OCI-LY7 (cell line): ENCODE data around the gene EPHA3. TPM values are rescaled to one million over a fixed set of nuclear protein-coding genes. Genes with fewer than 3 reads are reported as not detected.

Source experiments
- BruUV-seq: library from RNA; stranded (reverse); fragments of 400-500 nt; replicated peaks from 2 replicates; lab custom pipeline; 2021; lab: Mats Ljungman, UMichigan
- CTCF ChIA-PET: fragments of 300-600 bp; sonication (Branson Sonifier 250); formaldehyde crosslinking; loops from one replicate; lab custom pipeline; 2022; ENCODE audit warnings: antibody characterized with exemption; ENCODE audit not compliant: unreplicated experiment; lab: Charles Lee
- POLR2A ChIA-PET: fragments of 300-600 bp; sonication (Branson Sonifier 250); formaldehyde crosslinking; loops from one replicate; lab custom pipeline; 2022; ENCODE audit warnings: antibody characterized with exemption; lab: Charles Lee
- DNase-seq: peaks from one replicate; pipeline ENCODE4 v3.0.0-alpha.2; 2015; ENCODE audit warnings: low spot score
- H2AFZ ChIP-seq: fragments of 200-600 bp; sonication (generic), shearing (Covaris generic); 2 replicates; pipeline ENCODE4 v1.6.1; 2014; ENCODE audit warnings: mild to moderate bottlenecking, antibody characterized with exemption, low read length, moderate library complexity
- H3K27ac ChIP-seq: fragments of 200-600 bp; sonication (generic); 2 replicates; pipeline ENCODE4 v1.5.1; 2014; ENCODE audit warnings: mixed run types, low read depth, mild to moderate bottlenecking, moderate library complexity, low read length, inconsistent platforms; ENCODE audit not compliant: poor library complexity, severe bottlenecking
- H3K36me3 ChIP-seq: fragments of 200-600 bp; sonication (generic); 2 replicates; pipeline ENCODE4 v1.6.1; 2014; ENCODE audit warnings: mild to moderate bottlenecking, antibody characterized with exemption, low read length, moderate library complexity, mixed read lengths; ENCODE audit not compliant: insufficient read depth
- H3K4me1 ChIP-seq: fragments of 200-600 bp; sonication (generic); 2 replicates; pipeline ENCODE4 v1.5.1; 2014; ENCODE audit warnings: mild to moderate bottlenecking, low read length; ENCODE audit not compliant: insufficient read depth, poor library complexity, severe bottlenecking
- H3K4me2 ChIP-seq: fragments of 200-600 bp; sonication (generic); 2 replicates; pipeline ENCODE4 v1.6.1; 2014; ENCODE audit warnings: mild to moderate bottlenecking, low read length
- H3K4me3 ChIP-seq: fragments of 200-600 bp; sonication (generic); 2 replicates; pipeline ENCODE4 v1.5.1; 2014; ENCODE audit warnings: mild to moderate bottlenecking, low read depth, low read length; ENCODE audit not compliant: poor library complexity, severe bottlenecking
- H3K79me2 ChIP-seq: fragments of 200-600 bp; sonication (generic); 2 replicates; pipeline ENCODE4 v1.6.1; 2016; ENCODE audit warnings: low read depth, mild to moderate bottlenecking, low read length, moderate library complexity, mixed read lengths; ENCODE audit not compliant: insufficient read depth
- H3K9me2 ChIP-seq: fragments of 200-600 bp; sonication (generic); 2 replicates; pipeline ENCODE4 v1.6.1; 2016; ENCODE audit warnings: mild to moderate bottlenecking, low read length, mixed read lengths; ENCODE audit not compliant: insufficient read depth
- H3K9me3 ChIP-seq: fragments of 200-600 bp; sonication (generic); 2 replicates; pipeline ENCODE4 v1.6.1; 2014; ENCODE audit warnings: mild to moderate bottlenecking, mixed run types, low read length, mixed read lengths
- H4K20me1 ChIP-seq: fragments of 200-600 bp; sonication (generic); 2 replicates; pipeline ENCODE4 v1.6.1; 2014; ENCODE audit warnings: mild to moderate bottlenecking, antibody characterized with exemption, low read length, moderate library complexity, mixed read lengths; ENCODE audit not compliant: insufficient read depth
- EZH2phosphoT487 ChIP-seq: fragments of 200-600 bp; sonication (generic); IDR thresholded peaks from 2 replicates; pipeline ENCODE4 v1.6.1; 2018; ENCODE audit warnings: low read depth, borderline replicate concordance, mild to moderate bottlenecking, mixed run types, antibody characterized with exemption, low read length, moderate library complexity, mixed read lengths
- intact Hi-C: fragments of 100-400 bp; cut with micrococcal nuclease; formaldehyde crosslinking; loops from one replicate; pipeline ENCODE4 v1.10.0; 2022; ENCODE audit not compliant: unreplicated experiment
- total RNA-seq, 2 experiments: library from RNA; depleted of rRNA in 1 of 2; stranded (reverse); fragments of >200 nt in 1 of 2; shearing (Covaris generic) in 1 of 2; gene quantifications; 2 replicates each; pipeline ENCODE4 v1.2.3, GENCODE V29; 2014 to 2022
- TF ChIP-seq, protein P1 (sequence below): fragments of 200-600 bp; sonication (generic); conservative IDR thresholded peaks from 2 replicates; pipeline ENCODE4 v1.5.1; 2014; ENCODE audit warnings: mild to moderate bottlenecking, antibody characterized with exemption, low read length, moderate library complexity, mixed read lengths

The EPHA3 gene
- total RNA-seq, 2 experiments from 2014 or later: not detected

DNA sequence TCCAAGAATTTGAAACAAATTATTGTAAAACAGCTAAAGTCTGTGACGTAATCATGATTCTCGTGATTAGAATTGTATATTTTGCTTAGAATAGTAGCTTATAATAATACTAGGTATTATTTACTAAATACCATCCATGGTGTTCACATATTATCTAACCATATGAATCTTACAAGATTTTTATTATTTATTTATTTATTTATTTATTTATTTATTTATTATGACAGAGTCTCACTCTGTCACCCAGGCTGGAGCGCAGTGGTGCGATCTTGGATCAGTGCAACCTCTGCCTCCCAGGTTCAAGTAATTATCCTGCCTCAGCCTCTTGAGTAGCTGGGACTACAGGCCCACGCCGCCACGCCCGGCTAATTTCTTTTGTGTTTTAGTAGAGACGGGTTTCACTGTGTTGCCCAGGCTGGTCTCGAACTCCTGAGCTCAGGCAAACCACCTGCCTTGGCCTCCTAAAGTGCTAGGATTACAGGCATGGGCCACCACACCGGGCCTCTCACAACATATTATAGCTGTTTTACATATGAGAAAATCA lies 173.5 kb downstream of the EPHA3 start:
- intact Hi-C loops: loop anchor here (1.0 kb wide), 1 partner anchor 23 kb away; no protein-coding TSS in a partner anchor
- TF ChIP-seq EZH2phosphoT487: no peak
- TF ChIP-seq, protein P1, sequence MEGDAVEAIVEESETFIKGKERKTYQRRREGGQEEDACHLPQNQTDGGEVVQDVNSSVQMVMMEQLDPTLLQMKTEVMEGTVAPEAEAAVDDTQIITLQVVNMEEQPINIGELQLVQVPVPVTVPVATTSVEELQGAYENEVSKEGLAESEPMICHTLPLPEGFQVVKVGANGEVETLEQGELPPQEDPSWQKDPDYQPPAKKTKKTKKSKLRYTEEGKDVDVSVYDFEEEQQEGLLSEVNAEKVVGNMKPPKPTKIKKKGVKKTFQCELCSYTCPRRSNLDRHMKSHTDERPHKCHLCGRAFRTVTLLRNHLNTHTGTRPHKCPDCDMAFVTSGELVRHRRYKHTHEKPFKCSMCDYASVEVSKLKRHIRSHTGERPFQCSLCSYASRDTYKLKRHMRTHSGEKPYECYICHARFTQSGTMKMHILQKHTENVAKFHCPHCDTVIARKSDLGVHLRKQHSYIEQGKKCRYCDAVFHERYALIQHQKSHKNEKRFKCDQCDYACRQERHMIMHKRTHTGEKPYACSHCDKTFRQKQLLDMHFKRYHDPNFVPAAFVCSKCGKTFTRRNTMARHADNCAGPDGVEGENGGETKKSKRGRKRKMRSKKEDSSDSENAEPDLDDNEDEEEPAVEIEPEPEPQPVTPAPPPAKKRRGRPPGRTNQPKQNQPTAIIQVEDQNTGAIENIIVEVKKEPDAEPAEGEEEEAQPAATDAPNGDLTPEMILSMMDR: no peak
- no peak for DNase-seq
- no peaks in the 10 kb centered on the region for H3K4me1 ChIP-seq
- H3K79me2 ChIP-seq: no peaks in the 10 kb centered on the region
- POLR2A ChIA-PET: interaction anchor here (1.2 kb wide), 1 partner anchor 101 kb away, joined by 5 read pairs; no protein-coding TSS in a partner anchor
- CTCF ChIA-PET: no interaction called here
- no peaks in the 10 kb centered on the region for H3K9me3 ChIP-seq
- no peaks in the 10 kb centered on the region for H3K36me3 ChIP-seq
- H4K20me1 ChIP-seq: no peaks in the 10 kb centered on the region
- H3K9me2 ChIP-seq: no peaks in the 10 kb centered on the region
- BruUV-seq: no TSS peak
- no peak overlapping the region for H3K4me3 ChIP-seq
- no peak overlapping the region for H3K4me2 ChIP-seq
- no peak overlapping the region for H2AFZ ChIP-seq
- H3K27ac ChIP-seq: no peak overlapping the region

DNA sequence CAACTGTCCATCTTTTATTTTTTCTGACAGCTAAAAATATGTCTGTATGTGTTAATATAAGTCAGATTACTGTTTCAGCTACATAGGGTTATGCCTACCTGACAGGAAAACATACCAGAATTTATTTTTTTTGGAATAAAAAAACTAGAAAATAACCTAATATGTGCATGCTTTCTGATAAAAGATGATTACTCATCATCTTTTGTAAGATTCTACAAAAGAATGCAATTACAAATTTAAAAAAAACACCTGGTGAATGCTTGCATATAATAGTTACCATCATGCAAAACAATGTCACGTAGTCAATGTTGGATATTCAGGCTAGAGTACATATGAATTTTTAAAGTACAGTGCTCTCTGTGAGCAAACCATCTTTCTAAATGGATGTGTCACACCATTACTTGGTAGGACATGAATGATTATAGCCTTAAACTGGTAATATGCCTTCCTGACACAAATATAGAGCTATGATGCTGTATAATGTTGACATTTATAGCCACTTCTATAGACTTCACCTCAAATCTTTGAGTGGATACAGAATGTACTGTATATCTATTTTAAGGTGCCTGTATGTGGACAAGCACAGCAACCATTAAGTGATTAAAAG lies 180.6 kb downstream of the EPHA3 start:
- Histone ChIP-seq H3K4me1 (no peaks in the 10 kb centered on the region), H4K20me1 (no peaks in the 10 kb centered on the region), H3K27ac (no peak overlapping the region), H3K9me2 (no peaks in the 10 kb centered on the region), H3K4me3 (no peak overlapping the region), H3K36me3 (no peaks in the 10 kb centered on the region), H3K9me3 (no peaks in the 10 kb centered on the region), H3K79me2 (no peaks in the 10 kb centered on the region), H2AFZ (no peak overlapping the region), H3K4me2 (no peak overlapping the region)
- no peak for DNase-seq
- intact Hi-C loops: no loop called here
- CTCF ChIA-PET: no interaction called here
- TF ChIP-seq EZH2phosphoT487: no peak
- TF ChIP-seq, protein P1: no peak
- BruUV-seq: no TSS peak
- POLR2A ChIA-PET: no interaction called here

DNA sequence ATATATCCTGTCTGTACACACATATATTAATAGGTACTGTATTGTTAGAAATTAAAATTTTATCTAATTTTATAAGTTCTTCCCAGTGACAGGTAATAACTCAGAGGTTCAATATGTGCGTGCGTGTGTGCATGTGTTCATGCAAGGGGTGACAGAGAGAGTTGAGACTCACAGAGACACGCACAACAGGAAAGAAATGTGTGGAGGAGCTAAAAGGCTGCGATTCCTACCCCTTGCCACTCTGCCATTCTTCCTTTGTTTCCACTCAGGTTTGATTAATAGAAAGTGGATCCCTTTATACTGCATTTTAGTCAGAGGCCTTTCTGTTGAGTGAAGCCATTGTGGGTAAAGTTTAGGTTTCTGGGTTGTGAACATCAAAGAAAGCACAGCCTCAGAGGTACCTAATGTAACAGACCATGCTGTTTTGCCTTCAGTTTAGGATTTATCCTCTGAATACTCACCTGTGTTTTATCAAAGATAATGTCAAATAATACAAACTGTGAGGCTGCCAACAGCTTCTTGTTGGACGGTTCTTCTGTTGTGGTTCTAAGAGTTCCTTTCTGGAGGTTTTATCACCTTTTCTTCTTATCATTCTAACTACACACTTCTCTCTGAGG lies 182.3 kb downstream of the EPHA3 start:
- H2AFZ ChIP-seq: no peak overlapping the region
- intact Hi-C loops: no loop called here
- no peak overlapping the region for H3K27ac ChIP-seq
- no peaks in the 10 kb centered on the region for H3K4me1 ChIP-seq
- H3K9me3 ChIP-seq: no peaks in the 10 kb centered on the region
- H4K20me1 ChIP-seq: no peaks in the 10 kb centered on the region
- DNase-seq: no peak
- H3K79me2 ChIP-seq: no peaks in the 10 kb centered on the region
- CTCF ChIA-PET: no interaction called here
- POLR2A ChIA-PET: no interaction called here
- no peak for TF ChIP-seq EZH2phosphoT487
- TF ChIP-seq, protein P1: no peak
- no peak overlapping the region for H3K4me3 ChIP-seq
- H3K36me3 ChIP-seq: no peaks in the 10 kb centered on the region
- no peak overlapping the region for H3K4me2 ChIP-seq
- BruUV-seq: no TSS peak
- no peaks in the 10 kb centered on the region for H3K9me2 ChIP-seq
